ENCODE data around the gene DHDDS.
"Not testable (repeated sequence)": the region's sequence is repeated elsewhere in the genome, so short reads cannot be mapped to it uniquely, and the experiment has no call there.

DHDDS gene, protein sequence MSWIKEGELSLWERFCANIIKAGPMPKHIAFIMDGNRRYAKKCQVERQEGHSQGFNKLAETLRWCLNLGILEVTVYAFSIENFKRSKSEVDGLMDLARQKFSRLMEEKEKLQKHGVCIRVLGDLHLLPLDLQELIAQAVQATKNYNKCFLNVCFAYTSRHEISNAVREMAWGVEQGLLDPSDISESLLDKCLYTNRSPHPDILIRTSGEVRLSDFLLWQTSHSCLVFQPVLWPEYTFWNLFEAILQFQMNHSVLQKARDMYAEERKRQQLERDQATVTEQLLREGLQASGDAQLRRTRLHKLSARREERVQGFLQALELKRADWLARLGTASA

DNA sequence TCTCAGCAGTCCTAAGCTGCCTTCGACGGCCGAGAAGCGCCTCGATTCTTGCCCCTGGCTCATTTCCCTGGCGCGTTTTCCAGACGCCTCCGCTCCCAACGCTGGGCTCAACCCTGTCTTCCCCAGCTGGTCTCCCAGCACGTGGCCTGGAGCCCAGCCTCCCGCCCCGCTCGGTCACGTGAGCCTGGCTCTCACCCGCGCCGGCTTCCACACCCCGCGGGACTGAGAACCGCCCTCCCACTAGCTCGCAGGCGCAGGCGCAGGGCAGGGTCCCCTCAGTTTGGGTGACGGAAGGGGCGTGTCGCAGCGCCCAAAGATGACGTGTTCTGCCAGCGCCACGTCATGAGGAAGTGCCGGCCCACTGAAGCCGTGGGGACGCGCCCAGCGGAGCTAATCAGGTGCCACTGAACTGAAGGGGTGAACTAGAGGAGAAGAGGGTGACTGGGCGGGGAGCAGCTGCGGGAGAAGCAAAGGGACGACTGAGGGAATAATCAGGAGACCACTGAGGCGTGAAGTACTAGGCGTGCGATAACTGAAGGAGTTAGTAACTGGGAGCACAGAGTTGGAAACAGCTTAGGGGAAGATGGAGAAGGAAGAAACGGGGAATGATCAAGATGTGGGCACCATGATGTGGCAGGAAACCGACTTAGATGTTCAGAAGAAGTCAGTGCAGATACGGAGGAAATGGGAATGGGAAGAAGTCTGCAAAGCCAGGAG lies at the start of gene DHDDS:
Gene DHDDS, plus strand, starts transcription at position 343 of the 717 bp plus-strand sequence. CDS start 625 bp downstream, outside the sequence.
- peak; percentile 95 to 97 (median 96) for DNase-seq

DNA sequence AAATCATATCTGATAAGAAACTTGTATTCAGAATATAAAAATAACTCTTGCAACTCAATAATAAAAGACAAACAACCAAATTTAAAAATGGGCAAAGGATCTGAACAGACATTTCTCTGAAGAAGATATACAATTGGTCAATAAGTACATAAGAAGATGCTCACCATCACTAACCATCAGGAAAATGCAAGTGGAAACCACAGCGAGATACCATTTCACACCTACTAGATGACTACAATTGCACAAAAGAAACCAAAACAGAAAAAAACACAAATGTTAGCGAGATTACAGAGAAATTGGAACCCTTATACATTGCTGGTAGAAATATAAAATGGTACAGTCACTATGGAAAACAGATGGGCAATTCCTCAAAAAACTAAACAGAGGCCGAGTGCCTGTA lies 48.0 kb upstream of the DHDDS start:
- no peak for DNase-seq

DNA sequence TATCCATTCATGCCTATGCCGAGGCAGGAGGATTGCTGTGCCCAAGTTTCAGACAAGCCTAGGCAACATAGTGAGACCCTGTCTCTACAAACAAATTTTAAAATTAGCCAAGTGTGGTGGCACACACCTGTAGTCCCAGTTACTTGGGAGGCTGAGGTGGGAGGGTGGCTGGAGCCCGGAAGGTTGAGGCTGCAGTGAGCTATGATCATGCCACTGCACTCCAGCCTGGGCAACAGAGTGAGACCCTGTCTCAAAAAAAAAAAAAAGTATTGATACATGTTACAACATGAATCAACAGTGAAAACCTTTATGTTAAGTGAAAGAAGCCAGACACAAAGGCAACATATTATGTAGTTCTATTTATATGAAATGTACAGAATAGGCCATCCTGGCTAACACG lies 47.1 kb upstream of the DHDDS start:
- DNase-seq, result not testable (repeated sequence)

DNA sequence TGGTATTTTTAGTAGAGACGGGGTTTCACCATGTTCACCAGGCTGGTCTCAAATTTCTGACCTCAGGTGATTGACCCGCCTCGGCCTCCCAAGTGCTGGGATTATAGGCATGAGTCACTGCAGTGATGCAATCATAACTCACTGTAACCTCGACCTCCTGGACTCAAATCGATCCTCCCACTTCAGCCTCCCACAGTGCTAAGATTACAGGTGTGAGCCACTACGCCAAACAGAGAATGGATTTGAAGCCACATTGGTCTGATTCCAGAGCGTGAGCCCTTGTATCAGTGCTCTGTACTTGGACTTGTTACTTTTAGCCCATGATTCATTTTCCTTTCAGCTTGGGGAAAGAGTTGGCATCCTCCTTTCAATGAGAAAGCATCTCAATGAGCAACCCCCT lies 44.7 kb upstream of the DHDDS start:
- no peak for DNase-seq

DNA sequence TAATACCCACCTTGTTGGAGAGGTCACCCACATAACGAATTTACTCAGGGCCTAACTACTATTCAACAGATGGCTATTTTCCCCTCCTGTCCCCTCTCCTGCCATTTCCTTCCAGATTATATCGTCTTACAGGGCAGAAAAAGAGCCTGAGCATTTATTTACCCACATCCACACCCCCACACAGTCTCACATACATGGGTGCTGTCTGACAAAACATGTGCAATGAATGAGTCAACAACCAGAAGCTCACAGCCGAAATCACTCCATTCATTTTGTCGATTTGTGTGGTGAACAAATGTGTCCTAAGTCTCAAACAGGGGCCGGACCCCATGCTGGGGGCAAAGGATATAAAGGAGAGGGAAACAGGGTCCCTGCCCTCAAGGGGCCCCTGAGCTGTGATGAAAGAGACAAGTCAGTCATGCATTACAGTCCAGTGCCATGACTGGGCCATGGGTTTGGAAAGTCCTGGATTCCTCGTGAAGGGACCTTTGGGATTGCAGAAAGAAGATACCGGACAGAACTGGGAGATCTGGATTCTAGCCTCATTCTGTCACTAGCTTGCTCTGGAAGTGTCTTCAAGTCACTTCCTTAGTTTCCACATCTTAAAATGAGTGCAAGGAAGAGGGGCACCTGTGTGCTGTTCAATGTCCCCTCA lies 43.2 kb upstream of the DHDDS start:
- DNase-seq, result no peak

DNA sequence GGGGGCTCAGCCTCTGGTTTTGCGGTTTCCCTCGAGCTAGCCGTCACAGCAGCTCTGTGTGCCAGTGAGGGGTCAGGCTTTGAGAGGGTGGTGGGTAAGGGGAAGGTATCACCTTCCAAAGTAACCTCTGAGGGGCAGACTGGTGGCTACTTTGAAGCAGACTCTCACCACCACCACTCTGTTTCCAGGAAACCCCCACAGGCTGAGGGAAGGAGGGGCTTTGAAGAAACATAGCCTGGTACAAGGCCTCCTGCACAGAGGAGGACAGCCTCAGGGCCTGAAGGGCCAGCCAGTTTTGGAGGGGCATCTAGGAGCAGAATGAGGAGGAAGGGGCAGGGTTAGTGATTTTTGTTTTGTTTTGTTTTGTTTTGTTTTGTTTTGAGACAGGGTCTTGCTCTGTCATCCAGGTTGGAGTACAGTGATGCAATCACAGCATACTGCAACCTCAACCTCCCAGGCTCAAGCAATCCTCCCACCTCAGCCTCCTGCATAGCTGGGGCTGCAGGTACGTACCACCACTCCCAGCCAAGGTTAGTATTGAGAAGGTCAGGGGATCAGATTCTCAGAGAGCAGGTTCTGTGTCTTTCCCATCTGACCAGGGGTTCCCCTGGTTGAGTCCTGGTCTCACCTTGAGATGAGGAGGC lies 42.4 kb upstream of the DHDDS start:
- no peak for DNase-seq

DNA sequence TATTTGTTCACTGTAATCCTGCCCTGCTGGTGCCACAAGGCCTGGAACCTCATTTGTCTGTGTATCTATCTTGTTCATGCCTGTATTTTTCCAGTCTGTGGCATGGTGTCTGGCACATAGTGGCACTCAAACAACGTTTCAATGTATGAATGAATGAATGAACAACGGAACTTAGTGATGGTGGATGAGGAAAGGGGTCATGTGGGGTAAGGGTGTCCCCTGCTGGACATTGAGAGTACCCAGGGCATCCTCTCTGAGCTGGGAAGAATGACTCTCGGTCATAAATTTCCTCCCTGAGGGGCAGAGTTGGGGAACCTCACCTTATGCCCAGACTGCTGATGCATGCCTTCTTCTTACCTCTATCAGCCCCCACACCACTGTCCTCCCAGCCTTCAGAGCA lies 40.7 kb upstream of the DHDDS start:
- DNase-seq, result no peak

DNA sequence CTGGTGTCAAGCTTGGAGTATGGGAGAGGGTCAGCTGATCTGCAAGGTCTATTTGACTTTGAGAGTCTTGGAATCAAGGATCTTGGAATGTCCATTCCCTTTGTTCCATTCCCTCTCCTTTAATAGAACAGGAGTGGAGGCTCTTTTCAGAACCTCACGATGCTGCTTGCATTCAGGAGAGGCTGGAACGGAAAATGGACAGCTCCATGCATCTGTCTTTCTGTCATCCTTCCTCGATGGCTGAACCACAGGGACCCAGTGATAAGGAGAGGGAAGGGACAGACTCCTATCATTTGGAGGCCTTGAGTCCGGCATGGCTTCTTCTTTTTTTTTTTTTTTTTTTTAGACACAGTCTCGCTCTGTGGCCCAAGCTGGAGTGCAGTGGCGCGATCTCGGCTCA lies 36.4 kb upstream of the DHDDS start:
- no peak for DNase-seq

DNA sequence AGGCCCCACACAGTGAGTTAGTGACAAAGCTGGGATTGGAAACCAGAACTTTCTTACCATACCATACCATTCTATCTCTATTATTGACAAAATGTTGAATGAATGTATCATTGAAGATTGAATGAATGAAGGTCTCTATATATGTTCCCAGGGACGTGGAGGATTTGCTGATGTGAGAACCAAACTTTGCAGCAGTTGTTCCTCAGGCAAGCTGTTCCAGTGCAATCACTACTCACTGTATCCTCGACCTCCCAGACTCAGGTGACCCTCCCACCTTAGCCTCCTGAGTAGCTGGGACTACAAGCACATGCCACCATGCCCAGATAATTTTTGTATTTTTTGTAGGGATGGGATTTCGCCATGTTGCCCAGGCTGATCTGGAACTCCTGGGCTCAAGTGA lies 33.1 kb upstream of the DHDDS start:
- DNase-seq, result no peak

DNA sequence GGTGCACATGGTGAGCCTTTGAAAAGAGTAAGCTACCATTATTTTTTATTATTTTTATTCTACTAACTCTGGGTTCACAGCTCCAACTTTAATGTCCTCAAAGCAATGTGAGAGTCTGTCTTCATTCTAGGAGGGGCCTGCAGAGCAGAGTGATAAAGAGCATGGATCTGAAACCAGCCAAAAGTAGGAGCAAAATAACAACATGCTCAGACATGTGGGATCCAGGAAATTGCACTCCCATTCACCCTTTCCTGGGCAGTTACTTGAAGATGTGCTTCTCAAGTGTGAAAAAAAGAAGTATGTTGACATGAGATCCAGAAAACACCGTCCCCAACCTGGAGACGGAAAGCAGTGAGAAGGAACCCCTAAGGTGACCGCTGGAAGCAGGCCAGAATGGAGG lies 30.2 kb upstream of the DHDDS start:
- no peak for DNase-seq

DNA sequence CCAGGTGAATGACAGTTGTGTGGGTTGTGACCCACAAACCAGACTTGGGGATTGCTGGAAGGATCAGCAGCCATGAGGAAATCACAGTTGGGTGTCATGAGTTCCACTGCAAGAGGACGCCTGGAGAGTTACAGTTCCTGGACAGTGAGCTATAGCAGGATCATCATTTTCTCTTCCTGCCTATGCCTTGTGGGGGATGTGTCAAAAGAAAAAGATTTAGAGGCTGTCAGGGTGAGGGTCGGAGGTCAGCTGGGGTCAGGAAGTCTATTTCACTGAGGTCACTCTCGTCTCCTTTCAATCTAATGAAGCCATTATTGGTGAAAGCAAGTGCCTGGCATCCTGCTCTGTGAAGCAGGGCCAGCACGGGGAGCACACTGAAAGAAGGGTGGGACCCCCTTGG lies 28.5 kb upstream of the DHDDS start:
- DNase-seq, result no peak

DNA sequence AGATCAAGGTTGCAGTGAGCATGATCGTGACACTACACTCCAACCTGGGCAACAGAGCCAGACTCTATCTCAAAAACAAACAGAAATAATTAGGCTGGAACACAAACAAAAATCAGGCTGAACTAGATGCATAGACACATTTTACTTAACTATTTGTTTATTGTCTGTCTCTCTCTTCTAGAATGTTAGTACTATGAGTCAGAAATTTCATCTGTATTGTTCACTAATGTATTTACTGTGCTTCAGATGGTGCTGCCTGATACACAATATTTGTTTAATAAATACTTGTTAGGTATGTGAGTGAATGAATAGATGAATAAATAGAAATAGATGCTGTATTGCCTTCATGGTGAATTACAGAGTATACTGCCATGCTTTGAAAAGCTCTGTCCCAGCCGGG lies 27.5 kb upstream of the DHDDS start:
- DNase-seq, result no peak

DNA sequence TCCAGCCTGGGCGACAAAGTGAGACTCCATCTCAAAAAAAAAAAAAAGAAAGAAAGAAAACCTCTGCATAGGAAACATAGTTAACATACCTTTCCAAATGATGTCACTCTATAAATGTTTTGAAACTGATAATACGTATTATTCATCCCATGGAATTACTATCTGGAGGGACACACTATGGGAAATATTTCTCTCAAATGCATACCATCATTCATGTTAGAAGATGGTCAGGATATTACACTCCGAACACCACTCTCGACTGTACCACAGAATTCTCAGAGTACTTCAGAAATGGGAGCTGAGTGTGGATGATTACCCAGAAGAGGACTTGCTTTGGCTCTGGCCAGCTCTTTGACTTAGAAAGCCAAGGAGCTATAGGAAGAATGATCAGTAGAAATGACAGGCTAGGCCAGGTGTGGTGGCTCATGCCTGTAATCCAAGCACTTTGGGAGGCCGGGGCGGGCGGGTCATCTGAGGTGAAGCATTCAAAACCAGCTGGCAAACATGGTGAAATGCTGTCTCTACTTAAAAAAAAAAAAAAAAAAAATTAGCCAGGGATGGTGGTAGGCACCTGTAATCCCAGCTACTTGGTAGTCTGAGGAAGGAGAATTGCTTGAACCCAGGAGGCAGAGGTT lies 26.7 kb upstream of the DHDDS start:
- DNase-seq, result no peak

DNA sequence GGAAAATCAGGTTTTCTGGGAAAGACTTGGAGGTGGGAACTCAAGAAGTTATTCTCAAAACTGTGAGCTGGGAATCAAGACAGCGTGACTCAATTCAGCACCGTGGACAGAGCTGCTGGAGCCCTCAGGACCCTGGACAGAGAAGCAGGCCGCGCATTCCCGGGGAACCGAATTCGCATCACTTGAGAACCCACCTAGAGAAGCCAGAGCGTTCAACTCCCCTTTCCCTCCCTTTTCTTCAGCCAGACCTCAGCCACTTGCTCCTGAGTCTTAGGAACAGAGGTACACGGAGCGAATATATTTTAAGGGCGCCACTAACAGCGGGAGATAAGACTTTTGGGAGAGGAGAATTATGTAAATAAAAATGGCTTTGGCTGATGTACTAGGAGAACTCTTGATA lies 23.5 kb upstream of the DHDDS start:
- DNase-seq, result peak; percentile 42 to 70 (median 64)

DNA sequence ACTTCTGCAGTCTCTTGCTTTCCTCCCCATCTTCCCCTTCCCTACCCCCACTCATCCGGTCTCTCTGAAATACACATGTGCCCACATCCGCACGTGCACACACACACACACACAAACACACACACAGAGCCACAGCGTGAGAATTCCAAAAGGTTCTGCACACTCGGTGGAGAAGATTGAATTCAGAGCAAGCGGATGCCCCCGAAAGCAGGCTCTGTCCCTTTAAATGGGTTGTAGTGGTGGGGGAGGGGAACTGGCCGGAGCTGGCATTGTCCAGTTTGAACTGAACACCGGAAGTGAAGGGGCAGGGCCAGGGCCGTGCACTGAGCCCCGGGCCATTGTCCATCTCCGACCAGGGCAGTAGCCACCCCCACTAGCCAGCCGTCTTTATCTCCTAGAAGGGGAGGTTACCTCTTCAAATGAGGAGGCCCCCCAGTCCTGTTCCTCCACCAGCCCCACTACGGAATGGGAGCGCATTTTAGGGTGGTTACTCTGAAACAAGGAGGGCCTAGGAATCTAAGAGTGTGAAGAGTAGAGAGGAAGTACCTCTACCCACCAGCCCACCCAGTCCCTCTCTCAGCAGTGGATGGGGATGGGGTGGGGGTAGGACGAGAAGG lies 22.8 kb upstream of the DHDDS start:
- DNase-seq, result no peak

DNA sequence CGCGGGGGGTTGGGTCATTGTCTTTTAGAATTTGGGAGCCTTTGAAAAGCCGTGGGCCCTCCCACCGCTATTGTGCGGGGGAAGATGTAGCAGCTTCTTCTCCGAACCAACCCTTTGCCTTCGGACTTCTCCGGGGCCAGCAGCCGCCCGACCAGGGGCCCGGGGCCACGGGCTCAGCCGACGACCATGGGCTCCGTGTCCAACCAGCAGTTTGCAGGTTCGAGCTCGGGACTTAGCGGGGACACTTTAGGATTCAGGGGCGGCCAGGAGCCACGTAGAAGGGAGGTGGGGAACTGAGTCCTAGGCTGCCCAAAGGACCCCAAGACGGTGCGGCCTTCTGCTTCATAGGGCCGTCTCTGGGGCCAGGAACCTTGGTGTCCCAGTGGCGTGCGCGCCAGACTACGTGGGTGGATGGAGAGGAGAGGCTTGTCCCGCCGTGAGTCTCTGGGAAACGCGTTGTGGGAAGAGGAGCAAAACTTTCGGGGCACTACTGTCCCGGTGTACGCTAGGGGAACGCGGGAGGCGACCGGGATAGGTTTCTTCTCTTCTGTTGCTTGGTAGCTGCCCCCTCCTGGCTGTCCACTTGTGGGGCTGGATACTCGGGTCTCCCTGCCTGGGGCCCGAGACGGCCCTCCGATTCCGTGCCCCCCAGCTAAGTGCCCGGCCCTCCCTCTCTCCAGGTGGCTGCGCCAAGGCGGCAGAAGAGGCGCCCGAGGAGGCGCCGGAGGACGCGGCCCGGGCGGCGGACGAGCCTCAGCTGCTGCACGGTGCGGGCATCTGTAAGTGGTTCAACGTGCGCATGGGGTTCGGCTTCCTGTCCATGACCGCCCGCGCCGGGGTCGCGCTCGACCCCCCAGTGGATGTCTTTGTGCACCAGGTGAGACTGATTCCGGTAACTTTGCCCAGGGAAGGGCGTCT lies 21.2 kb upstream of the DHDDS start, which contains the start of gene LIN28A:
Gene LIN28A, plus strand, starts transcription at position 112 of the 918 bp plus-strand sequence. Its CDS starts 75 bp downstream, at position 187.
- DNase-seq, result no peak

DNA sequence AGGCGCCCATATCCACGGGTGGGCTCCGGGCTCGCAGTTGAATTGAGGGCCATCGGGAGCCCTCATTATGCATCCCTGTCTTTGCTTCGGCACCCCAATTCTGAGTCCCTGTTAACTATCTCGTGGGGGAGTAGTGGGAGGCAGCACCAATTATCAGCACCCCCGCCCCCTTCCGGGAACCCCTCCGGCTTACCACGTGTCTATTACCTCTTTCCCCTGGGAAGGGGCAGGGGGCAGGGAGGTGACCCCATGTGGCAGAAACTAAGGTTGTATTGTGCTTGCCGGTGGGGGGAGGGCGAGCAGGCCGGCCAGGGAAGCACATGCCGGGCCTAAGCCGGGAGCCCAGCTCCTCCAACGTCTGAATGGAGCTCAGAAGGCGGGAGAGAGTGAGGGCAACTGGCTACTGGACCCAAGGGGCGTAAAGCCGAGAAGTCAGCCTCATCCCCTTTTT lies 20.5 kb upstream of the DHDDS start:
- DNase-seq, result no peak

DNA sequence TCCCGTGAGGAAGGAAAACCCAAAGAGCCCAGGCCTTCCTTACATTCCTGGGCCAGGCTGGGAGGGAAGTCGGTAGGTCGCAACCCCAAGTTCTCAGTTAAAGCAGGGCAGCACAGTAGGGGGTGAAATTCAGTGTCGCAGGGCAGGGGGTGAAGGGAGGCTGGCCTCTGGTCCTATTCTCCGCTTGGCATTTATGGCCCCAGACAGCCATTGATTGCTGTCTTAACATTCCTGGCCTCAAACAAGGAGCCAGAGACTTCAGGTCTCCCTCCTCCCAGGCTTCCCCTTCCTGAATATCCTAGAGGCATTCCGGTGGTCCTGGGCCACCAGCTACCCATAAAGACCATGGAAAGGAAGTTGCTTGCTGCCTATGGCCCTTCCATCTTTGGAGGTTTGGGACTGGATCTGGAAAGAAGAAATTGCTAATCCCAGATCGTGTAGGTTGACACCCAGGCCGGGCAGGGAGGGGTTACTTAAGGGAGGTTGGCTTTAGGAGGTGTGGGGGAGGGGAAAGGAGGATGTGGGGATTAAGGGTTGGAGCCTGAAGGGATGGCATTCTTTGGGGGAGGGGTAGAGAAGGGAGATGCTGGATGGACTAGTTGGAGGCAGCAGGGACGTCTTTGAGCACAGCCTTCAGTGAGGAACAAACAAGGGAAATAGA lies 19.8 kb upstream of the DHDDS start:
- DNase-seq, result no peak

DNA sequence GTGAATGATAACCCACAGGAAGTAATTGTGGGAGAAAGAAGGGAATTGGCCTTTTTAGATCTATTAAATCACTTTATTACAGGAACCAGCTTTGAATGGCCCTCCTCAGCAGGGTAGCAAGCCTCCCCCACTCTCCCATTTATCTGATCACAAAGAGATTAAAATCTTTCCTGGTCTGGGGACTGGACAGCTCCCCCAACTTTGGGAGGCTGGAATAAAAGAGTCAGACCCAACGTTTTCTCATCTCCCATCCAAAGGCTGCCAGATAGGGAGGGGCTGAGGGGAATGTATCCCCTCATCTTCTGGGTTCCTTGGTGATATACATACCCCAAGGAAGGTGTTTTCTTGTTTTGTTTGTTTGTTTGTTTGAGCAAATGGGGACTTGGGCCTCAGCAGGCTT lies 19.1 kb upstream of the DHDDS start:
- DNase-seq, result no peak

DNA sequence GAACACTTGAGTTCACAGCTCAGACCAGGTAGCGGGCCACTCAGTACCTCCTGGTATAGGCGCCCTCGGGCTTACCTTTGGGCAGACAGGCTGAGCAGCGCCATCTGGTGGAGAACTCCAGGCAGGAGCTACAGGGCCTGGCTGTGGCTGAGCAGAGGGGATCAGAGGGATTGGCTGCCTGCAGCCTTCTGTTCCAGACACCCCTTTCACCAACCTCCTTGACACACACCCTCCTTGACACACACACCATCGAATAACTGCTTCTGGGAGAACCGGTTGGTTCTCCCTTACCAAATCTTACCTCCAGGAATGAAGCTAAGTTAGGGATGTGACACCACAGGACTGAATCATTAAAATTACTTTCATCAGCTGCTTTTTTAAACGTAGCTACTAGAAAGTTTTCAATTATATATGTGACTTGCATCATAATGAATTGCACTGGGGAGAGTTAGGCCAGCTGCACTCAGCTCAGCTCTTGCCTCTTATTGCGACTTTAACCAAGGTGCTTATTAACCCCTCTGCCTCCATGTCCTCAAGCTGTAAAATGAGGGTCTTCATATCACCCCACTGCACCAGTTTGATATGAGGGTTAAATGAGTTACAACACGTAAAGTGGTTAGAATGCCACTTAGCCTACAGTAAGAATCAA lies 14.9 kb upstream of the DHDDS start:
- peak; percentile 53 to 81 (median 75) for DNase-seq

Measured in activated naive CD4-positive, alpha-beta T cell (primary cell).